H9 (cell line): ENCODE measurements around the gene INSYN2A. TPM values are rescaled to one million over a fixed set of nuclear protein-coding genes. Genes with fewer than 3 reads are reported as not detected.

Experiments
- DNase-seq: peaks from one replicate; pipeline ENCODE4 v3.0.0-alpha.2; 2017
- H2AFZ ChIP-seq: one replicate; pipeline ENCODE4 v1.6.1; 2013; ENCODE audit warnings: mild to moderate bottlenecking, low read length, control low read depth, moderate library complexity
- H2AK5ac ChIP-seq: 2 replicates; pipeline ENCODE4 v1.6.1; 2013; ENCODE audit warnings: low read length, control low read depth, mixed read lengths; ENCODE audit not compliant: insufficient read length
- H2BK120ac ChIP-seq: one replicate; pipeline ENCODE4 v1.6.1; 2013; ENCODE audit warnings: low read depth, mild to moderate bottlenecking, low read length, control low read depth, inconsistent platforms; ENCODE audit not compliant: poor library complexity, severe bottlenecking
- H2BK12ac ChIP-seq: 2 replicates; pipeline ENCODE4 v1.6.1; 2013; ENCODE audit warnings: low read length, control low read depth, mixed read lengths, low read depth; ENCODE audit not compliant: insufficient read length
- H2BK15ac ChIP-seq: 2 replicates; pipeline ENCODE4 v1.6.1; 2013; ENCODE audit warnings: low read depth, low read length, control low read depth
- H2BK20ac ChIP-seq: one replicate; pipeline ENCODE4 v1.6.1; 2013; ENCODE audit warnings: low read depth, mild to moderate bottlenecking, low read length, control low read depth, inconsistent platforms; ENCODE audit not compliant: poor library complexity, severe bottlenecking
- H2BK5ac ChIP-seq: 2 replicates; pipeline ENCODE4 v1.6.1; 2013; ENCODE audit warnings: low read length, control low read depth, mixed read lengths; ENCODE audit not compliant: insufficient read length
- H3K14ac ChIP-seq: 2 replicates; pipeline ENCODE4 v1.6.1; 2013; ENCODE audit warnings: low read length, control low read depth; ENCODE audit not compliant: insufficient read depth
- H3K18ac ChIP-seq: 2 replicates; pipeline ENCODE4 v1.6.1; 2013; ENCODE audit warnings: low read depth, mild to moderate bottlenecking, mixed read lengths, low read length, control low read depth; ENCODE audit not compliant: insufficient read length
- H3K23ac ChIP-seq: 2 replicates; pipeline ENCODE4 v1.6.1; 2013; ENCODE audit warnings: low read length, control low read depth, mixed read lengths, low read depth; ENCODE audit not compliant: insufficient read length
- H3K23me2 ChIP-seq: 2 replicates; pipeline ENCODE4 v1.6.1; 2013; ENCODE audit warnings: low read depth, mild to moderate bottlenecking, mixed read lengths, low read length, control low read depth; ENCODE audit not compliant: insufficient read length, poor library complexity, severe bottlenecking
- H3K27ac ChIP-seq: 2 replicates; pipeline ENCODE4 v1.5.1; 2013; ENCODE audit warnings: low read length, control low read depth, mixed read lengths, low read depth; ENCODE audit not compliant: insufficient read length
- H3K27me3 ChIP-seq: 2 replicates; pipeline ENCODE4 v1.6.1; 2013; ENCODE audit warnings: low read length, control low read depth, inconsistent platforms; ENCODE audit not compliant: insufficient read depth
- H3K4ac ChIP-seq: 2 replicates; pipeline ENCODE4 v1.6.1; 2013; ENCODE audit warnings: low read depth, mild to moderate bottlenecking, control low read depth, inconsistent platforms, low read length, moderate library complexity
- H3K4me1 ChIP-seq: 2 replicates; pipeline ENCODE4 v1.6.1; 2013; ENCODE audit warnings: low read length, control low read depth, inconsistent platforms; ENCODE audit not compliant: insufficient read depth
- H3K4me2 ChIP-seq: 2 replicates; pipeline ENCODE4 v1.6.1; 2013; ENCODE audit warnings: low read length, control low read depth, mixed read lengths; ENCODE audit not compliant: insufficient read length, insufficient read depth
- H3K56ac ChIP-seq: 2 replicates; pipeline ENCODE4 v1.6.1; 2013; ENCODE audit warnings: low read depth, mild to moderate bottlenecking, mixed read lengths, low read length, control low read depth; ENCODE audit not compliant: insufficient read length
- H3K79me1 ChIP-seq: 2 replicates; pipeline ENCODE4 v1.6.1; 2013; ENCODE audit warnings: low read depth, mild to moderate bottlenecking, moderate library complexity, low read length, control low read depth, inconsistent platforms; ENCODE audit not compliant: insufficient read depth, poor library complexity, severe bottlenecking
- H3K79me2 ChIP-seq: 2 replicates; pipeline ENCODE4 v1.6.1; 2013; ENCODE audit warnings: low read length, control low read depth, inconsistent platforms; ENCODE audit not compliant: insufficient read depth
- H3K9ac ChIP-seq: 2 replicates; pipeline ENCODE4 v1.6.1; 2013; ENCODE audit warnings: low read length, control low read depth, mixed read lengths; ENCODE audit not compliant: insufficient read length; ENCODE audit errors: extremely low read depth
- H3K9me3 ChIP-seq: one replicate; pipeline ENCODE4 v1.6.1; 2013; ENCODE audit warnings: low read depth, low read length, inconsistent platforms; ENCODE audit not compliant: control insufficient read depth
- H3T11ph ChIP-seq: one replicate; pipeline ENCODE4 v1.6.1; 2013; ENCODE audit warnings: mild to moderate bottlenecking, low read length, control low read depth, inconsistent platforms
- H4K20me1 ChIP-seq: one replicate; pipeline ENCODE4 v1.6.1; 2013; ENCODE audit not compliant: control insufficient read depth, insufficient read length, insufficient read depth
- H4K5ac ChIP-seq: 2 replicates; pipeline ENCODE4 v1.6.1; 2013; ENCODE audit warnings: low read depth, mild to moderate bottlenecking, mixed read lengths, low read length, control low read depth; ENCODE audit not compliant: insufficient read length
- H4K8ac ChIP-seq: replicated peaks from 2 replicates; pipeline ENCODE4 v1.6.1; 2013; ENCODE audit warnings: low read length, control low read depth, mixed read lengths, low read depth; ENCODE audit not compliant: insufficient read length
- H4K91ac ChIP-seq: 2 replicates; pipeline ENCODE4 v1.6.1; 2013; ENCODE audit warnings: low read depth, mild to moderate bottlenecking, moderate library complexity, mixed read lengths, low read length, control low read depth; ENCODE audit not compliant: insufficient read length
- H3K27ac Mint-ChIP-seq, 3 experiments: 2 replicates in 2 of 3; 3 replicates in 1 of 3; pipeline ENCODE4 v1.8.0; 2020 to 2021; ENCODE audit warnings: mixed read lengths in 3 of 3, mild to moderate bottlenecking in 1 of 3, moderate library complexity in 1 of 3
- H3K27me3 Mint-ChIP-seq: 2 replicates; pipeline ENCODE4 v1.8.0; 2021; ENCODE audit warnings: low read depth, mild to moderate bottlenecking, moderate library complexity, mixed read lengths
- H3K36me3 Mint-ChIP-seq, 3 experiments: 2 replicates in 2 of 3; 3 replicates in 1 of 3; pipeline ENCODE4 v1.8.0; 2020 to 2021; ENCODE audit warnings: low read depth in 3 of 3, mixed read lengths in 3 of 3; ENCODE audit not compliant: insufficient read depth in 1 of 3
- H3K4me1 Mint-ChIP-seq, 2 experiments: 2 replicates each; pipeline ENCODE4 v1.8.0; 2020; ENCODE audit warnings: mixed read lengths in 2 of 2
- H3K4me3 Mint-ChIP-seq, 2 experiments: 2 replicates in 1 of 2; 3 replicates in 1 of 2; pipeline ENCODE4 v1.8.0; 2020 to 2021; ENCODE audit warnings: mild to moderate bottlenecking in 2 of 2, mixed read lengths in 2 of 2, moderate library complexity in 1 of 2
- H3K9me3 Mint-ChIP-seq, 2 experiments: 2 replicates in 1 of 2; 3 replicates in 1 of 2; pipeline ENCODE4 v1.8.0; 2020; ENCODE audit warnings: mild to moderate bottlenecking in 2 of 2, mixed read lengths in 2 of 2, moderate library complexity in 1 of 2
- CTCF ChIP-seq: fragments of 200-600 bp; sonication (generic); conservative IDR thresholded peaks from 3 replicates; pipeline ENCODE4 v1.8.0; 2021; ENCODE audit warnings: antibody characterized with exemption, mild to moderate bottlenecking
- WGBS: extraction: QIAGEN DNeasy Blood & Tissue Kit; methylation state at CpG from one replicate; pipeline ENCODE4 v1.1.7; 2013; ENCODE audit warnings: missing lambda C conversion rate, low lambda C conversion rate, mixed read lengths; ENCODE audit not compliant: insufficient read length; ENCODE audit errors: extremely low coverage; 5-methylcytosine and 5-hydroxymethylcytosine counted together
- total RNA-seq: library from RNA; stranded (reverse); gene quantifications from 2 replicates; pipeline ENCODE4 v1.2.1, GENCODE V29; 2021

INSYN2A gene
- total RNA-seq, 1 experiment from 2014 or later: 0.09 TPM

- H4K8ac ChIP-seq: no peak overlapping the region
- H3K79me2 ChIP-seq: no peaks in the 10 kb centered on the region
These were observed 31.9 kb upstream of the INSYN2A start for GRCh38 chr10:127228195-127228787.

More at GRCh38 chr10:127228195-127228787, 31.9 kb upstream of the INSYN2A start:
- no peaks in the 10 kb centered on the region for H3K36me3 Mint-ChIP-seq
- Histone ChIP-seq H3K4me2 (no peak overlapping the region), H3K23ac (no peak overlapping the region), H3K4me1 (no peaks in the 10 kb centered on the region), H3K18ac (no peak overlapping the region), H2BK5ac (no peak overlapping the region), H3T11ph (no peak overlapping the region), H3K23me2 (no peaks in the 10 kb centered on the region), H3K14ac (no peak overlapping the region), H2BK120ac (no peak overlapping the region), H4K20me1 (no peaks in the 10 kb centered on the region), H2BK12ac (no peak overlapping the region), H3K4ac (no peak overlapping the region), H3K27ac (no peak overlapping the region), H3K27me3 (no peaks in the 10 kb centered on the region), H4K91ac (no peak overlapping the region), H2AK5ac (no peak overlapping the region), H2AFZ (no peak overlapping the region), H4K5ac (no peak overlapping the region), H3K9me3 (no peaks in the 10 kb centered on the region), H3K9ac (no peak overlapping the region), H2BK20ac (no peak overlapping the region), H3K56ac (no peak overlapping the region), H3K79me1 (no peaks in the 10 kb centered on the region), H2BK15ac (no peak overlapping the region)
- H3K27ac Mint-ChIP-seq: no peak overlapping the region
- H3K4me1 Mint-ChIP-seq: no peaks in the 10 kb centered on the region; a peak in 2 of 4 replicates
- H3K27me3 Mint-ChIP-seq: no peaks in the 10 kb centered on the region
- H3K4me3 Mint-ChIP-seq: no peak overlapping the region
- no CpG with 5 or more reads among the region's 12 CpGs for WGBS
- DNase-seq: no peak
- no peaks in the 10 kb centered on the region for H3K9me3 Mint-ChIP-seq
- TF ChIP-seq CTCF: no peak
